ENCODE results near the gene HOXA7. TPM values are rescaled to one million over a fixed set of nuclear protein-coding genes. Genes with fewer than 3 reads are reported as not detected.

The HOXA7 gene
- total and polyA plus RNA-seq, 2 of the 8 experiments (the other 6 are each of a cell fraction or from before 2014, with no cell fraction given) = 0.03 TPM; not detected in 1

DNA sequence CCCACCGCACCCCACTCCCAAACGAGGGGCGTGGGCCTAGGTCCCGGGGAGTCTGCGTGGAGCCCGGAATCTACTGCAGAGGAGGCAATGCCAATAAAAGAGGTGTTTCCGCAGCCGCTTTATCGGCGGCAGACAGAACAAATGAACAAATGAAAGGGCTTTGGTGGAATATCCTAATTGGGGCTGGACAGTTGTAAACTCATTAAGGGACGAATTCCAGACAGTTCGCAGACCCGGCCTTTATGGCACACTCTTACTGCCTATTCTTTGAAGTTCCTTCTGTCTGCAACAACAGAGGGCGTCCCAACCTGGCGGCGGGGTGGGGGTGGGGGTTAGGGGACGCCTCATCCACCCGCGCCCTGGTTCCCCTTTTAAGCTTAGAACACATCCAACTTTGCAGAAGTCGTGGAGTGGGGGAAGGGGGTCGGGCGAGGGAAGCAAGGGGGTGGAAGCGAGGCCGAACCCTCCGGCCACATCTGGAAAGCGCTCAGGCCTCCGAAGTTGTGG lies 4.8 kb upstream of the HOXA7 start (continued):
- TF ChIP-seq SIN3A (conservative IDR thresholded peaks at IDR 0.05 in 1 of 2, IDR thresholded peaks at IDR 0.05 in 1 of 2; ENCODE audit: low read depth in 1 of 2, low read length in 2 of 2) (no peak), TBP (IDR thresholded peaks at IDR 0.05; ENCODE audit: low read depth, low read length) (no peak), CBX5 (IDR thresholded peaks at IDR 0.05; ENCODE audit: low read depth, low read length) (no peak), RXRA (IDR thresholded peaks at IDR 0.05; ENCODE audit: insufficient read depth, low read depth, low read length) (no peak)

Data from H1 (cell line).